ENCODE results near the gene KIRREL3.
A peak's percentile ranks its signal among the peaks of the same experiment; 100 is the strongest.

Gene KIRREL3

DNA sequence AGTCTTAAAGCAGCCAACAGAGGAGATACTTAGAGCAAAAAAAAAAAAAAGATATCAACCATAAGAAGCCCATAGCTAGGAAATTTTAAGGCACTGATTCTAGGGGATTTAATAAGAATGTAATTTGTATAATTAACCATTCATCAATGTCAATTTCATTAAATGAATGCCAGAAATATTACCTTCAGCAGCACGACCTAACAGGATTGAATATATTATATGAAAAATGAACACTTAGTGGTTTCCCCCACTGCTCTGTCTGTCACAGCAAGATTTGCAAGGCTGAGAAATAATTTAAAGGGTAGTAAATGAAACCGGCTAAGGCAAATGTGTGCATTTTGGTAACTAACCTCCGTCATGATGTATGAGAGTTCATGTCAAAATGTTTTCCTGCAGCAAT lies 319.9 kb downstream of the KIRREL3 start:
- no peak for DNase-seq (ENCODE audit: low spot score)

GRCh38 chr11:126680131-126680530 lies 320.4 kb downstream of the KIRREL3 start:
- FAIRE-seq (no peak), DNase-seq (ENCODE audit: low spot score) (no peak)

More for the DNA sequence above, 319.9 kb downstream of the KIRREL3 start:
- no peak for FAIRE-seq

- DNase-seq (ENCODE audit: low spot score) (no peak), FAIRE-seq (no peak)
These were observed 321.5 kb downstream of the KIRREL3 start for GRCh38 chr11:126679033-126679432.

DNA sequence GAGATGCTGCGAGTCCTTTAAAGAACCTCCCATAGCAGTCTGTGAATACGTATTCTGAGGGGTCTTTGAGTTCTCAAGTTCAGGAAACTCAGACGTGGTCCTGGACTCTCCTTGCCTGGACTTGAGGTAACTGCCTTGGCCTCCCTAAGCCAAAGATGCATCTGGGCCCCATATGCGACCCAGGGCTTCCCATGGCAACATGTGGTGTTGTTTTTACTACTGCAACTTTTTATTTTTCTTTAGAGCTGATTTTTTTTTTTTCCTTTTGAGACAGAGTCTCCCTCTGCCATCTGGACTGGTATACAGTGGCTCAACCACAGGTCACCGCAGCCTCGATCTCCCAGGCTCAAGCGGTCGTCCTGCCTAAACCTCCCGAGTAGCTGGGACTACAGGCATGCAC lies 324.0 kb downstream of the KIRREL3 start:
- FAIRE-seq: no peak

GRCh38 chr11:126673319-126673718 lies 327.3 kb downstream of the KIRREL3 start:
- no peak for FAIRE-seq

More for the DNA sequence above, 324.0 kb downstream of the KIRREL3 start:
- no peak for DNase-seq (ENCODE audit: low spot score)

GRCh38 chr11:126669416-126669815 lies 331.2 kb downstream of the KIRREL3 start:
- DNase-seq (ENCODE audit: low spot score) (no peak), FAIRE-seq (no peak)

More at GRCh38 chr11:126673319-126673718, 327.3 kb downstream of the KIRREL3 start:
- no peak for DNase-seq (ENCODE audit: low spot score)

- no peak for DNase-seq (ENCODE audit: low spot score)
- FAIRE-seq: no peak
These were observed 335.9 kb downstream of the KIRREL3 start for GRCh38 chr11:126664643-126665042.

DNA sequence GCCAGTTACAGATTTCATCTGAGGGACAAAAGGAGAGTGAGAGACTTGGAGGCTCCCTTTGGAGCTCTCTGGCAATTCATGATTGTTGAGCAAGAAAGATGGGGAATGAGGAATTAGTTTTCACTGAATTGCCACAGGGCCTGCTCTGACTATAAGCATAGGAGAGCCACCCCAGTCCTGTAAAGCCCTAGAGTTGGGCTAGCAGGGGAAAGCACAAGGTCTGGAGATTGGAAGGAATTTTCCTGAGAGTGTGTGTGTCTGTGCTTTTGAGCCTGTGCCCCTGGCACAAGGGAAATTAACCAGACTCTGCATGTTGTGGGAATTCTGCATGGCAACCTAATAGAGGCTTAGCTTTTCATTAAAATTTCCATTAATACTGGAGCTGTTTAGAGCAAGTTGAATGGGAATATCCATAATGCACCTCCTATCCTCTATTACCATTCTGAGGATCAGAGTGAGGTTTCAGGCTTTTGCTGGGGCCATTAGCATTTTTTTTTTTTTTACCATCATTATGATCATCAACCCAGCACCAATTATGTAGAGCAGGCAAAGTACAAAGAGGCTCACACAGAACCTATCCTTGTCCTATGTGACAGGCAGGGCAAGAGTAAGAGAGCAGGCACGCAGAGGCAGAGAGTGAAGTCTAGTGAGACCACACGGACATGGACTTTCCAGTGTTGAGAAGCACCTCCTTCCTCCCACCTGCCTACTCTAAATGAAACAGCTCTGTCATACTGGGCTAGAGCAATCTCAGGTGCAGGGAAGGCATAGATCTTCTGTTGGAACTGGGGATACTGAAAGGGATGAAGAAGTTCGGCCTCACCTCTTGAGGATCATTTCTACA lies 336.6 kb downstream of the KIRREL3 start:
- FAIRE-seq: no peak

GRCh38 chr11:126662035-126662790 lies 338.4 kb downstream of the KIRREL3 start:
- DNase-seq (ENCODE audit: low spot score): no peak
- no peak for FAIRE-seq

More for the DNA sequence above, 336.6 kb downstream of the KIRREL3 start:
- no peak for DNase-seq (ENCODE audit: low spot score)

- DNase-seq (ENCODE audit: low spot score) (no peak), FAIRE-seq (no peak)
These were observed 339.7 kb downstream of the KIRREL3 start for GRCh38 chr11:126660761-126661425.

DNA sequence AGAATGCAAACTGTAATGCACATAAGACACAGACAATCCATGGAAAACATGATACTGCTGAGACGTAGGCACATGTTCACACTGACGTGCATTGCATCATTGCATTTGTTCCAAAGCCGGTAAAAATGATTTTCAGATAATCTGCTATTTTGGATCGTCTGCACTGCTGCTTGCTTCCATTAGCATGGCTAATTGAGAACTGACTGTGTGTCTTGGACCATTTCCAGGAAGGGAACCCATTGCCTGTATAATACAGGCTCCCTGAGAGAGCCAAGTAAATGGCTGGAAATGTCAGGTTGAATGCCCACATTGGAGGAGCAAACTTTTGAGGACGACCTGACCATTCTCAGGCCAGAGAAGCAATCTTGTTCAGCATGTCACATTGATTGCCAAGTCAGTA lies 340.2 kb downstream of the KIRREL3 start:
- DNase-seq (ENCODE audit: low spot score): no peak
- FAIRE-seq: no peak

DNA sequence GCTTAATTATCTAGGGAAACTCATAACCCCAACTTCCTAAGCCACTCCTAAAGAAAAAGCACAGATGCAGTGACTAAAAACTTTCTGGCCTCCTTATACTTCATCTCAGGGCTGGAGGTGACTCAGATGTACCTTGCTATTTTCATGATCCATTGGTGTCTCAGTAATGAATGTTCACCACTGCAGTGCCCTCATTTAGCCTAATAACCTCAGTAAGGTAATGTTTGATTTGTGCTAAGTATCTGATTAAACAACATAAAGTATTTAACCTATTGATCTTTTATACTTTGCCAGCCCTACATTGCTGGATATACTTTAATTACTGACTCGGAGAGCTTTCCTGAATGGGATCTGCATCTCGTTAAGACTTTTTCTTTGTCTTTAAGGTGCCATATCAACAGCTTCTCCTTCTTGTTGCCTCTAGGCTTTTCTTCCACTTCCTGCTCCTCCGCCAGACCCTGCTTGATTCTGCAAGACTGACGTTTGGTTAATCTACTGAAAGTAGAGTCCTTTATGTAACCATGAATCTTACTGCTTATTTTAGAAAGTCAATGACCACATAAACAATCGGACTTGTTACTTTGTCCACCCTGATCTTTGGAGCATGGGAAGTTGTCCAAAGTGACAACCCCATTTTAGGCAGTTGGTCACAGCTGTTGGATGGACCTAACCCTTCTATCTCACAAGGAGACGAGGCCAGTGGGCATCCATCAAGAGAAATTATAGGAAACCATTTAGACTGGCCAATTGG lies 342.1 kb downstream of the KIRREL3 start:
- DNase-seq (ENCODE audit: low spot score): no peak
- FAIRE-seq: no peak

DNA sequence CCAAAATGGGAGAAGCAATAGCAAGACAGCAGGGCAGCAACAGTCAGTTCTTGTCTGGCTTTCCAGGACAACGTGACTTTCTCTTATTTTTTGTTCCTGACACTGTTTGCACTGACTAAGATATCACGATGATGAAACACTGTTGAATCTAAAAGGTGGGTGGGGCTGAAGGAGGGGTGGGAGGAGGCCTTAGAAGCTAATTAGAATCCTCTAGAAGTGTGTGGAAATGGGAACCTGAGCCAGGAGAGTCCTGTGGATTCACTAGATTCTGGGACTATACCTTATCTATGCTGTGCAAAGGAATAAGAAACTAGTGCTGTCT lies 344.8 kb downstream of the KIRREL3 start:
- FAIRE-seq (no peak), DNase-seq (ENCODE audit: low spot score) (no peak)

DNA sequence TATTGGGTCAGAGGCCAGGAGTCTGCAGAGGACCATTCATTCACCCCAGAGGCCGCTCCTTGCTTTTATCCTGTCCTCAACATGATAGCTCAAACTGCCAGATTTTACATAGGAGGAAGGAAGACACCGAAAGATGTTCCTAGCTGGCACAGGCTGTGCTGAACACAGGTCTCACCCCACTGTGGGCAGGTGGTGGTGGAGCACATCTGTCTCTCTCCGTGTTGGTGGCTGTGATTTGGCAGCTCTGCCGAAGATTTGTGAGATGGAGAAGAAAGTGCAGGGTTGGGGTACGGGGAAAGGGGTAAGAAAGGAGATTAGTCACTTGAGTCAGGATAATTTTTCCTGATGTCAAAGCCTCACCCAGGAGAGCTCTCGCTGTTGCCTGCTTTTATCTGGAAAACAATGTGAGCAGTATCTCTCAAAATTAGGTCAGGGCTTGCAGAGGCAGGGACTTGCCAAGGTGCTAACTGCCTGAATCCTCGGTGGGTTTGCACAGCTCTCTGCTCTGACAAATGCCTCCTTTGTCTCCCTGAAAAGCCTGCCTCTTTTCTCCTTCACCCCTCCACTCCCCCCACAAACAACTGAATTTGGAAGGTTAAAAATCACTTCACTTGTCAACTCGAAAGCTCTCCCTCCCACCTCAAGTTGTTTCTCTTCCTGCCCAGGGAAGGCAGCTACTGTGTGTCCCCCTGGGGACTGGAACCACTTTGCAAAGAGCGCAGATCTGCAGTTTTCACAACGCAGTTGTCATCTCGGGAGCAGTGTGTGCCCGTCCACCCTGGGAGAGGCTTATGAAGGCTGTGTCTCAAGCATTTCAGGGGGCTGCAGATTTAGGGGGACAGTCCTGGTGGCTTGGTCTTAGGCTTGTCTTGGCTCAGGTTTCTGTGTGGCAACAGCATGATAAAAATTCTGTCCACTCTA lies 345.4 kb downstream of the KIRREL3 start:
- DNase-seq (ENCODE audit: low spot score) (no peak), FAIRE-seq (no peak)

DNA sequence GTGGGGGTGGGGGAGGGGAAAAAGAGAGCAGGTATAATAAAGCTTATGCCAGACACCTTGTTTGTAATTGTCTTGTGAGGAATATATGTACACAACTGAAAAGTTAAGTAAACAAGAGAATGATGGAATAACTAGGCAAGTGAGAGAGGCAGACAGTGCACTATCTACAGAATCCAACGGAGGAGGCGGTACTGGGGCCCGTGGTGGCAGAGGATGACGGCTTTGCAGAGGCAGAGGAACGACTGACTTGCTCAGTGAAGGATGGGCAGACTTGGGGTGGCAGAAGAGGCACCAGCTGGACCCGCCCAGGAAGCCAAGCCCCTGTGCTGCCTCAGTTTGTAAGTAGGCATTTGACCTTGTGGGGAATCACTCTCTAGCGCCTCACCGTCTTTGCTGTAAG lies 347.5 kb downstream of the KIRREL3 start:
- no peak for DNase-seq (ENCODE audit: low spot score)
- FAIRE-seq: no peak

GRCh38 chr11:126647735-126648134 lies 352.8 kb downstream of the KIRREL3 start:
- DNase-seq (ENCODE audit: low spot score): peak; percentile 71
- no peak for FAIRE-seq

DNA sequence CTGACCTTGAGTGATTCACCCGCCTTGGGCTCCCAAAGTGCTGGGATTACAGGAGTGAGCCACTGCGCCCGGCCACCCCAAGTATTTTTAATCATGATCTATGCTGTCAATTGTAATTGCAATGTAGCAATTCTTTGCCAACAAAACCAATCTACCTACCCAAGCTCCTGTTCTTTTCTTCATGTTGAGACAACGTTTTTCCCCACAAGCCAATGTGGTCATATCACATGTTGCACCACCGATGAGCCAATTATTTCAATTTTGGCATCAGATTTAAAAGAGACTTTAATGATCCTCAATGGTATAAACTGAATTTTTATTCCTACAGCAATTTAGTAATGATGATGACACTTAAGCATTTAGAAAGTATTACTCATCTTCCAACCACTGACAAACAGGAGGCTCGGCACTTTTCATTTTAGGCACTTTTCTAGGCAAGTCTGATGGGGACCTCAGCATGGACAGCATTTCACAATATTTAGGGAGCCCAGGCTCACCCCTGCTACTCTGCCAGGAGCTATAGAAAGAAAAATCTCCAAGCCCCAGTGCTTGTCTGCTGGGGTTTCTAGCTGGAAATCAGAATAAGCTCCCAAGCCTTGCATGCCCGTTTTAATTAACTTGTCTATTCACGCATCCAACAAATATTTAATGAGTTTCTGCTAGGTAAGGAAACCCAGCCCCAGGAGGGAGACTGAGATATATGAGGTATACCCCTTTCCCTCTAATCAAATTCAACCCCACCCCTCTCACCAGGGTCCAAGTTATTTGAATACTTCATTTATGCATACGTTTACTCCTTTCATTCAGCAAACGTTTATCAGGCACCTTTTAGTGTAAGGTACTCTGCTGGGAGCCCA lies 353.6 kb downstream of the KIRREL3 start:
- DNase-seq (ENCODE audit: low spot score): no peak

GRCh38 chr11:126645186-126645585 lies 355.4 kb downstream of the KIRREL3 start:
- FAIRE-seq (no peak), DNase-seq (ENCODE audit: low spot score) (peak; percentile 17)

More for the DNA sequence above, 353.6 kb downstream of the KIRREL3 start:
- FAIRE-seq: no peak

DNA sequence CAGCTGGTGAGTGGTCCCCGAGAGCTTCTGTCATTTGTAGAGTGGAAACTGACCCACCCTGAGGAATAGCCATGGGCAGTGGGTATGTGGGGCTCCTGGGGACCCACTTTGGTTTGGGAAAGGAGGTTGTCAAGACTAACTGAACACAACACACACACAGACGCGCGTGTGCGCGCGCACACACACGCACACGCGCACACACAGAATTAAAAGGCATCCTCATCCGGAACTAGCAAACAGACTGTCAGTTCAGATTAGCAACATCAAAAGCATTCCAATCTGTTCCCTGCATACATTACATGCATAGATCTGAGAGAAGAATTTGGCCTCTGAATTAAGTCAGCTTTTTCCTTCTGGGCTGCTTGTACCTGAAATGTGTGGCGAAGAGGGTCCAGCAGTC lies 360.4 kb downstream of the KIRREL3 start:
- DNase-seq (ENCODE audit: low spot score): no peak
- no peak for FAIRE-seq

All from RCC 7860 (cell line).